NAMALWA (cell line): ENCODE results near the gene HSFX1.
A peak's percentile ranks its signal among the peaks of the same experiment; 100 is the strongest.

Experiments used
- DNase-seq: peaks from one replicate; pipeline ENCODE4 v3.0.0-alpha.2; 2015; ENCODE audit warnings: low spot score

HSFX1 gene

DNA sequence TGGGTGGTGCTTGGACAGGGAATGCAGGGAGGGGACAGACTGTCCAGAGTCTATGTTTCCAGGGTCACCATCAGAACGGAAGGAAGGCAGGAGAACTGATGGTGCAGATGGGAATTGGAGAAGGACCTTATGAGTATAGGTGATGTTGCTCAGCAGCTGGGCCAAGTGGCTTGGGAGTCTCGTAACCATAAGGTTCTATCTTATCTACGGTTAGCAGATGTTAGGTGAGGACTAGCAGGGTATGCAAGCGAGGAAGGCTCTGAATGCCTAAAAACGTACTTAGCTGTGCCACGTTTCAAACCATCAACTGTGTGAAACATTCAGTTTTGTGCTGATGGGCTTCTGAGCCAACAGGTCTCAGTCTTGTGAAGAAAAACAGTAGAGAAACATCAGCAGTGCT, 30.2 kb downstream of the HSFX1 start:
- DNase-seq = no peak

DNA sequence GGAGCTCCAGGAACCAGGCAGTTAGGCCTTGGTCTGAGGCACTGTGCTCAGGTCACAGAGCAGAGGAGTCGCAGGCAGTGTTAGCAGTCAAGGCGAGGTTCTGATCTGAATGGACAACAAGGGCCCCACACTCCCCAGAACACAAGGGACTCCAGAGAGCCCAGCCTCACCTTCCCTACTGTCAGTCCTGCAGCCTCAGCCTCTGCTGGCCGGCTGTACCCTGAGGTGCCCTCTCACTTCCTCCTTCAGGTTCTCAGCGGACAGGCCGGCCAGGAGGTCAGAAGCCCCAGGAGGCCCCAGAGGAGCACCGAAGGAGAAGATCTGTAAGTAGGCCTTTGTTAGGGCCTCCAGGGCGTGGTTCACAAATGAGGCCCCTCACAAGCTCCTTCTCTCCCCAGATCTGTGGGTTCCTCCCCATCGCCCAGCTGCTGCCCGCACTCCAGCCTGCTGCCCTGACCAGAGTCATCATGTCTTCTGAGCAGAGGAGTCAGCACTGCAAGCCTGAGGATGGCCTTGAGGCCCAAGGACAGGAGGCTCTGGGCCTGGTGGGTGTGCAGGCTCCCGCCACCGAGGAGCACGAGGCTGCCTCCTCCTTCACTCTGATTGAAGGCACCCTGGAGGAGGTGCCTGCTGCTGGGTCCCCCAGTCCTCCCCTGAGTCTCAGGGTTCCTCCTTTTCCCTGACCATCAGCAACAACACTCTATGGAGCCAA, 34.0 kb downstream of the HSFX1 start:
- no peak for DNase-seq

DNA sequence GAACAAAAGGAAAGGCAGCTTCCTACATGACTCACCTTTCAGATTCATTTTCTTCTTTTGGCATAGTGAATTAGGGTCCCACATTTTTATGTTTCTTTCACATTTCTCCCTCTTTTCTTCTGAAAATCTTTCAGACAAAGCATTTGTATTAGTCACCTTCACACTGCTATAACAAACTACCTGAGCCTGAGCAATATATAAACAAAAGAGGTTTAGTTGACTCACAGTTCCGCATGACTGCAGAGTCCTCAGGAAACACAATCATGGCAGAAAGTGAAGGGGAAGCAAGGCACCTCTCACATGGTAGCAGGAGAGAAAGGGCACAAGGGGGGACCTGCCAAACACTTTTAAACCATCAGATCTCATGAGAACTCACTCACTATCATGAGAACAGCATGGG, 44.8 kb downstream of the HSFX1 start:
- DNase-seq = no peak

DNA sequence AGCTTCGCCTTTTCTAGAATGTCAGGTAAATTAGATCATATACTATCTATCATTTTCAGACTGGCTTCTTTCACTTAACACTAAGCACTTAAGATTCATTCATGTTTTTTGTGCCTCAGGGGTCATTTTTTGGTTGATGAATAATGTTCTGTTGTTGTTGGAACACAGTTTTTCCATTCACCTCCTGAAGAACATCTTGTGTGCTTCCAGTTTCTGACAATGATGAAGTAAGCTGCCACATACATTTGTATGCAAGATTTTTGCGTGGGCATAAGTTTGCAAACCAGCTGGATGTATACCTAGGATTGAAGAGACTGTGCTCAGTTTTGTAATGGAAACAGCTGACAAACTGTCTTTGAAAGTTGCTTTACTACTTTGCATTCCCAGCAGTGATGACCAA, 45.5 kb downstream of the HSFX1 start:
- DNase-seq = no peak

DNA sequence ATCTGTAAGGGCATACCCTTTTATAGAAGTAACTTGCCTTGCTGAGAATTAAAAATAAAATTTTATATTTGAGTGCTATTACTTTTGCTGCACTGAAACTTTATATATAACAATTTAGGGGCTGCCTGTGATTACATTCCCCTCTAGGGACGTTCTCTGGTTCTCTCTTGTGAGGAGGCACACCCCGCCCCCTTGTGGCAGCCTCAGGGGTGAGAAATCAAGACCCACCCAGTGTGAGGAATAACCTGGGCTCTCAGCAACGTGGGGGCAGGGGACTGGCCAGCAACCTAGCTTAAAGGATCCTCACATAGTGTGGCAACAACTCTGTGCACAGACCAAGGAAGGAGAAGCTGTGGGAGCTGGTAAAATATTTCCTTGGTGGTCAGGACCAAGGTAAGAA, 51.6 kb downstream of the HSFX1 start:
- DNase-seq = peak; percentile 53
